Measurements from ENCODE around the gene SEMG1. TPM values are rescaled to one million over a fixed set of nuclear protein-coding genes. Genes with fewer than 3 reads are reported as not detected.

Gene SEMG1
- total and polyA plus RNA-seq, 3 experiments from 2014 or later = not detected

DNA sequence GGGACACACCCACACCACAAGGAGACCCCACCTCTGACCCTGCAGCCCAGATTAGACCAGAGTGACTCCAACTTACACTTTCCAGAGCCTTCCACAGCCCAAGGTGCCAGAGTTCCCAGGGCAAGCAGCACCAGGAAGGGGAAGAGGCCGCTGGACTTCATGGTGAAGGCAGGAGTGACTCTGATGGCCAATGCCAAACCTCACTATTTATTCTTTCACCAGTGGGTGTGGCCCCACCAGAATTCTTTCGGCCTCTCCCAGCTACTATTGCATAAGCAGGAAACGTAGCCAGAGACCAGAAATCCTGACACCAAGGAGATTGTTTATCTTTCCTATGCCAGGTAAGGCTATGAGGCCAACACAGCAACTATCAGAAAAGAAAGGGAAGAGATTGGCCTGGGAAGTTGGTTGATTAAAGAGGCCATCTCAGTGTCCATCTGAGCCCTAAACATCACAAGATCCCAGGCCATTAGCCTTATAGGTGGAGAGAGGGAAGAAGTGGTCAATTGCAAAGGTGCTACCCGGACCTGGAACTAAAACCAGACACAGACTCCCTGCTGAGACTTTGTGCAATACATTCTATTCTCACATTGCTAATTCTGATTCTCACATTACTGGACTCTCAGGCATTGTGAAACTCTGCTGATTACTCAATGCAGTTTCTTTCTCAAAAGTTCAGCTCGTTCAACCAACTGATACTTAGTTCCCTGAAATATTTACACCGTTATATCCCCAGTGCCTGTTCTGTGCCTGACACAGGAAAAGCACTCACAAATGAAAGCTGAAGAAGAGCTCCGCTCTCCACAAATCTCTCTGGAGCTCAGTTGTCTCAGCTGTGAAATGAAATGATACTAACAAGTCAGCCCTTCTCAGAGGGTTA, 47.8 kb downstream of the SEMG1 start, which contains the start of gene SLPI:
Gene SLPI (minus strand): TSS at position 182 of the 880 bp plus-strand sequence. CDS start 21 bp downstream, at position 161.
- H3K4me1 Mint-ChIP-seq = no peaks in the 10 kb centered on the region
- peaks cover 45 to 63% of the 10 kb centered on the region in 2 donors for H3K27me3 Mint-ChIP-seq
- Histone ChIP-seq H3K4me1 (ENCODE audit: insufficient read depth, low read length) (no peaks in the 10 kb centered on the region), H3K27me3 (ENCODE audit: insufficient read depth, low read length, poor library complexity, severe bottlenecking) (peaks cover 12% of the 10 kb centered on the region), H3K4me3 (ENCODE audit: low read length) (no peak within 1 kb of the TSS), H3K9me3 (ENCODE audit: low read length) (no peaks in the 10 kb centered on the region), H3K36me3 (ENCODE audit: insufficient read depth, low read length) (no peaks in the 10 kb centered on the region), H3K27ac (ENCODE audit: low read depth, low read length) (no peak within 1 kb of the TSS)
- DNase-seq = no peak
- H3K4me3 Mint-ChIP-seq = no peak within 1 kb of the TSS
- H3K9me3 Mint-ChIP-seq = no peaks in the 10 kb centered on the region
- no peaks in the 10 kb centered on the region for H3K36me3 Mint-ChIP-seq
- ChIA-PET CTCF (no interaction called here), POLR2A (no interaction called here)
- H3K27ac Mint-ChIP-seq = no peak within 1 kb of the TSS

DNA sequence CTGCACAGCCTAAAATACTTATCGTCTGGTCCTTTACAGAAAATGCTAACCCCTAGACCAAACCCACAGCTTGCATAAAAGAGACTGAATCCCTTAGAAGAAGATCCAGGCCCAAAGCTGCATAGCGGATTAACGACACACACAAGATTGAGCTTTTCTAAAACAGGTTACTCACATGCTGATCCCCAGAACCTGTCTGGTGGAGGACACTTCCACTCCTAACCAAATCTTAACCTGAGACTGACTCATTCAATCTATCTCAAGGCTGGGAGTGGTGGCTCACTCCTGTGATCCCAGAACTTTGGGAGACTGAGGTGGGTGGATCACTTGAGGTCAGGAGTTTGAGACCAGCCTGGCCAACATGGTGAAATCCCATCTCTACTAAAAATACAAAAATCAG, 50.3 kb downstream of the SEMG1 start:
- POLR2A ChIA-PET = no interaction called here
- Histone ChIP-seq H3K4me1 (ENCODE audit: insufficient read depth, low read length) (no peaks in the 10 kb centered on the region), H3K9me3 (ENCODE audit: low read length) (no peaks in the 10 kb centered on the region), H3K27ac (ENCODE audit: low read depth, low read length) (no peak overlapping the region), H3K36me3 (ENCODE audit: insufficient read depth, low read length) (no peaks in the 10 kb centered on the region), H3K4me3 (ENCODE audit: low read length) (no peak overlapping the region), H3K27me3 (ENCODE audit: insufficient read depth, low read length, poor library complexity, severe bottlenecking) (peaks cover 11% of the 10 kb centered on the region)
- CTCF ChIA-PET = no interaction called here
- Mint-ChIP-seq H3K36me3 (no peaks in the 10 kb centered on the region), H3K4me3 (no peak overlapping the region), H3K27me3 (peaks cover 33 to 59% of the 10 kb centered on the region in 2 donors), H3K9me3 (no peaks in the 10 kb centered on the region), H3K27ac (no peak overlapping the region), H3K4me1 (no peaks in the 10 kb centered on the region)
- DNase-seq = no peak

DNA sequence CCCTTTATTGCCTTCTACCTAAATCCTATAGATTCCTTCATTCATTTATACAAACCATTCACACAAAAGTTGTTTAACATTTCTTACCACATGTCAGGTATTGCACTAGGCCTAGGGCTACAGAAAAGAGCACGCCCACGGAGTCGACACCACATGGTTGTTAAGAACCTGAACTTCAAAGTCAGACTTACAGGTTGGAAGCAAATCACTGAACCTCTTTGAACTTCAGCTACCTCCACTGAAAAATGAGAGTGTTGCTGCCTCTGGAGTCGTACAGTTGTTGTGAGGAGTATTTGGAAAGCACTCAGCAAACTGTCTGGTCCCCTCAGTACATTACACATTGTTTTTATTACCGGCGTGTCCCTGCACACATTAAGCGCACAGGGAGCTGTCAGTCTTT, 50.9 kb downstream of the SEMG1 start:
- H3K4me3 ChIP-seq (ENCODE audit: low read length) = no peak overlapping the region
- Mint-ChIP-seq H3K9me3 (no peaks in the 10 kb centered on the region), H3K36me3 (no peaks in the 10 kb centered on the region), H3K27ac (no peak overlapping the region), H3K27me3 (peaks cover 28 to 56% of the 10 kb centered on the region in 2 donors), H3K4me3 (no peak overlapping the region), H3K4me1 (no peaks in the 10 kb centered on the region)
- peaks cover 11% of the 10 kb centered on the region for H3K27me3 ChIP-seq (ENCODE audit: insufficient read depth, low read length, poor library complexity, severe bottlenecking)
- H3K9me3 ChIP-seq (ENCODE audit: low read length) = no peaks in the 10 kb centered on the region
- H3K4me1 ChIP-seq (ENCODE audit: insufficient read depth, low read length) = no peaks in the 10 kb centered on the region
- no peak overlapping the region for H3K27ac ChIP-seq (ENCODE audit: low read depth, low read length)
- POLR2A ChIA-PET = no interaction called here
- CTCF ChIA-PET = no interaction called here
- DNase-seq = no peak
- no peaks in the 10 kb centered on the region for H3K36me3 ChIP-seq (ENCODE audit: insufficient read depth, low read length)

GRCh38 chr20:45258259-45258658, 51.4 kb downstream of the SEMG1 start:
- H3K4me1 ChIP-seq (ENCODE audit: insufficient read depth, low read length) = no peaks in the 10 kb centered on the region
- H3K9me3 ChIP-seq (ENCODE audit: low read length) = no peaks in the 10 kb centered on the region
- Mint-ChIP-seq H3K4me3 (no peak overlapping the region), H3K9me3 (no peaks in the 10 kb centered on the region), H3K36me3 (no peaks in the 10 kb centered on the region), H3K27me3 (peaks cover 26 to 57% of the 10 kb centered on the region in 2 donors), H3K4me1 (no peaks in the 10 kb centered on the region), H3K27ac (no peak overlapping the region)
- POLR2A ChIA-PET = no interaction called here
- H3K27me3 ChIP-seq (ENCODE audit: insufficient read depth, low read length, poor library complexity, severe bottlenecking) = peaks cover 7% of the 10 kb centered on the region
- no peaks in the 10 kb centered on the region for H3K36me3 ChIP-seq (ENCODE audit: insufficient read depth, low read length)
- no peak for DNase-seq
- CTCF ChIA-PET = no interaction called here
- no peak overlapping the region for H3K27ac ChIP-seq (ENCODE audit: low read depth, low read length)
- no peak overlapping the region for H3K4me3 ChIP-seq (ENCODE audit: low read length)

GRCh38 chr20:45258664-45259063, 51.8 kb downstream of the SEMG1 start:
- CTCF ChIA-PET = no interaction called here
- H3K9me3 Mint-ChIP-seq = no peaks in the 10 kb centered on the region

More at GRCh38 chr20:45258664-45259063, 51.8 kb downstream of the SEMG1 start:
- Mint-ChIP-seq H3K36me3 (no peaks in the 10 kb centered on the region), H3K27me3 (peaks cover 22 to 53% of the 10 kb centered on the region in 2 donors), H3K4me3 (no peak overlapping the region), H3K27ac (no peak overlapping the region), H3K4me1 (no peaks in the 10 kb centered on the region)
- Histone ChIP-seq H3K4me3 (ENCODE audit: low read length) (no peak overlapping the region), H3K9me3 (ENCODE audit: low read length) (no peaks in the 10 kb centered on the region), H3K27ac (ENCODE audit: low read depth, low read length) (no peak overlapping the region), H3K27me3 (ENCODE audit: insufficient read depth, low read length, poor library complexity, severe bottlenecking) (peaks cover 5% of the 10 kb centered on the region), H3K36me3 (ENCODE audit: insufficient read depth, low read length) (no peaks in the 10 kb centered on the region), H3K4me1 (ENCODE audit: insufficient read depth, low read length) (no peaks in the 10 kb centered on the region)
- DNase-seq = no peak
- POLR2A ChIA-PET = no interaction called here

Other genes with a start within 250 kb of the SEMG1 start
- 10 to 100 TPM; 75.4 to 76.8 TPM for gene TOMM34, start 246.6 kb upstream of the SEMG1 start, total RNA-seq
- 21.0 TPM for gene TOMM34, start 246.6 kb upstream of the SEMG1 start, polyA plus RNA-seq
- gene STK4, start 240.5 kb upstream of the SEMG1 start, total RNA-seq = 100 to 1,000 TPM; 200 to 210 TPM
- gene STK4, start 240.5 kb upstream of the SEMG1 start, polyA plus RNA-seq = 192 TPM
- under 1 TPM; 0.16 to 0.28 TPM for gene KCNS1, start 105.9 kb upstream of the SEMG1 start, total RNA-seq
- not detected for gene KCNS1, start 105.9 kb upstream of the SEMG1 start, polyA plus RNA-seq
- gene WFDC5, start 91.9 kb upstream of the SEMG1 start, total RNA-seq = not detected
- not detected for gene WFDC5, start 91.9 kb upstream of the SEMG1 start, polyA plus RNA-seq
- not detected for gene WFDC12, start 82.6 kb upstream of the SEMG1 start, total RNA-seq
- gene WFDC12, start 82.6 kb upstream of the SEMG1 start, polyA plus RNA-seq = not detected
- under 1 TPM in 1 of 2 experiments, not detected in 1; 0.42 TPM for gene PI3, start 32.1 kb upstream of the SEMG1 start, total RNA-seq
- gene PI3, start 32.1 kb upstream of the SEMG1 start, polyA plus RNA-seq = not detected
- gene SEMG2, start 14.3 kb downstream of the SEMG1 start, total RNA-seq = not detected
- not detected for gene SEMG2, start 14.3 kb downstream of the SEMG1 start, polyA plus RNA-seq
- gene SLPI, start 47.5 kb downstream of the SEMG1 start, total RNA-seq = not detected
- not detected for gene SLPI, start 47.5 kb downstream of the SEMG1 start, polyA plus RNA-seq
- not detected for gene RBPJL, start 99.8 kb downstream of the SEMG1 start, total RNA-seq
- gene RBPJL, start 99.8 kb downstream of the SEMG1 start, polyA plus RNA-seq = not detected
- gene MATN4, start 101.3 kb downstream of the SEMG1 start, total RNA-seq = under 1 TPM in 1 of 2 experiments, not detected in 1; 0.22 TPM
- not detected for gene MATN4, start 101.3 kb downstream of the SEMG1 start, polyA plus RNA-seq
- gene SDC4, start 141.4 kb downstream of the SEMG1 start, total RNA-seq = 10 to 100 TPM; 91.3 to 98.1 TPM
- 1.5 TPM for gene SDC4, start 141.4 kb downstream of the SEMG1 start, polyA plus RNA-seq
- gene SYS1, start 156.1 kb downstream of the SEMG1 start, total RNA-seq = 10 to 100 TPM; 48.3 to 54.0 TPM
- 40.1 TPM for gene SYS1, start 156.1 kb downstream of the SEMG1 start, polyA plus RNA-seq
- not detected for gene TP53TG5, start 171.3 kb downstream of the SEMG1 start, total RNA-seq
- gene TP53TG5, start 171.3 kb downstream of the SEMG1 start, polyA plus RNA-seq = not detected
- 10 to 100 TPM; 11.3 to 12.6 TPM for gene DBNDD2, start 201.3 kb downstream of the SEMG1 start, total RNA-seq
- 15.2 TPM for gene DBNDD2, start 201.3 kb downstream of the SEMG1 start, polyA plus RNA-seq
- 10 to 100 TPM; 76.3 to 76.4 TPM for gene PIGT, start 209.1 kb downstream of the SEMG1 start, total RNA-seq
- gene PIGT, start 209.1 kb downstream of the SEMG1 start, polyA plus RNA-seq = 96.4 TPM

Measured in CD8-positive, alpha-beta memory T cell (primary cell).